CD4-positive, alpha-beta T cell treated with Interleukin-15 for 4 hours (primary cell): Measurements from ENCODE around the gene SCYGR2.

ENCODE experiments used
- DNase-seq: peaks from one replicate; pipeline ENCODE4 v3.0.0-alpha.2; 2020; ENCODE audit warnings: low spot score

The SCYGR2 gene

DNA sequence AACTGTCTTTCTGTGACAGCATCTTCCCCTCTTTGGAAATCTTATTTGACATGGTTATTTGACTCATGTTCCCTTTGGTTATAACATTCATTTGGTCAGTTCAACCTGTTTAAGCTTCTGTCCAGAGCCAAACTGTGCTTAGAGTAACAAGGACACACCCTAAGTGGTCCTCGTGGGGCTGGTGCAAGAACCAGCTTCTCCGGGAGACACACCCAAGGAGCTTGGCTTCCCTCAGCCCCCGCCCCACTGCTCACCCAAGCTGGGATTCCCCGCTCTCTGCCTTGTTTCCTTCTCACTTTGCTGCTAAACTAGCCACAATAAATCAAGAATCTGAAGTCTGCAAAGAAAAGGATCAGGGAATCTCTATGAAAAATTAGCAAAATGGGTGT, 14.6 kb downstream of the SCYGR2 start:
- DNase-seq: no peak

DNA sequence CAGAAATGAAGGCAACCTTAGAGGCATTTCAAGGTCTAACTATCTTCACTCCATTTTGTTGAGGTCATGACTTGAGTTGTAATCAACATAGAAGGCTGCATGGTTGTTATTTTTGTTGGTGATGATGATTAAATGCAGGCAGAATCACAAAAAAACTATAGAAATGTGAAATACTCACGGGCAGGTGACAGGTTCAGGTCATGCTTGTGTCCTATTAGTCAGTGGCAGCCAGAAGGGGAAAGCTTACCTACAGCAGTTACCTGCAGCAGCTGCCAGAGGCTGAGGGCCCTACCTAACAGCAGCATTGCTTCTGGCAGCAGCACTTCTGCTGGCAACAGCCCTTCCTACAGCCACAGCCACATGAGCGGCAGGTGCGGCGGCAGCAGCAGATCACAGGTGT, 15.6 kb downstream of the SCYGR2 start:
- no peak for DNase-seq

DNA sequence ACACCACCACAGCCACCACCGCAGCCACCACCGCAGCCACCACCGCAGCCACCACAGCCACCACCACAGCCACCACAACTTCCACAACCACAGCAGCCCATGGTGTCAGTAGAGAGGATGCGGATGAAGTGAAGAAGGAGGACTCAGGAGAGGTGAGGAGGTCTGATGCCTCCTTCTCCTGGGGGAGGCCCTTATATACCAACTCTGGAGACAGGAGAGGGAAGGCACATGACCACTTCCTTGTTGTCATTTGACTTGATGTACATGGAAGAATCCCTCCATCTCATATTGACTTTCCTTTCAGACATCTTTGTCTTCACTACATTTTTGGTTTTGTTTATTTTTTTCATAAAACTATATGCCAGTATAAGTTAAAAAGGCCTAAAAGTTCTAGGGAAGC, 16.0 kb downstream of the SCYGR2 start, which contains the start of gene SCYGR3:
SCYGR3 (minus strand) TSS at position 101 of the 400 bp plus-strand sequence; CDS start at position 101, 0 bp downstream.
- no peak for DNase-seq

DNA sequence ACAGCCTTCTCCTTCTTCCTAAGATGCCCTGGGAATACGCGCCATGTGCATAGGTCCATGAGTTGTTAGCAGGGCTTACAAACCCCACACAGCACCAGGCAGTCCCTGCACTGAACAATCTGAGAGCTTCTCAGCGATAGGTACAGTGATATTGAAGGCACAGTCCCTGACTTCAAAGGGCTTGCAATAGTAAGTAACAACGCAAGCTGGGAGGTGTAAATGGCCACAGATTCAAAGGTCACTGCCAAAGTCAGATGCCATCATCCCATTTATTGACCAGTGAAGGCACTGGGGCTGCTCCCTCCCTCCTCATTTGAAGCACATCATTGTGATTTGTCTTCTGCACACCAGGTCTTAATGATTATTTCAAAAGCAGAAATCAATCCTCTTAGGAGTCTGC, 16.5 kb downstream of the SCYGR2 start:
- DNase-seq: no peak

DNA sequence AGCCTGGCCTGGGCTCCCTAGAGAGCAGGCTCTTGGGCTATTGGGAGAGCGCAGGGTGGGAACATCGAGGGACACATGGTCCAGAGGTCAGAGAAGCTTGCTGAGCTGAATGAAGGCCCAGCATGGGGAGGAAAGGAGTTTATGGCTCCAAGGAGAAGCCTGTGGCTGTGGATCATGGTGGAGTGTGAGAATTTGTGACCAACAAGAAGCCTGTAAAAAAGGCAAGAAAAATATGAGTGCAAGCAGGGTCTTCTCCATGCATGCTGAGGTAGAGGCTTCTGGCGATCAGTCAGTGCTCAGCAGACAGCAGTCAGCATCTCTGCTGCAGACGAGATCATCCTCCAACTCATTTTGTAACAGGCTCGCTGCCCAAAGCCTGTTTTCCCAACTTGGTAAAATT, 17.2 kb downstream of the SCYGR2 start:
- DNase-seq: no peak

DNA sequence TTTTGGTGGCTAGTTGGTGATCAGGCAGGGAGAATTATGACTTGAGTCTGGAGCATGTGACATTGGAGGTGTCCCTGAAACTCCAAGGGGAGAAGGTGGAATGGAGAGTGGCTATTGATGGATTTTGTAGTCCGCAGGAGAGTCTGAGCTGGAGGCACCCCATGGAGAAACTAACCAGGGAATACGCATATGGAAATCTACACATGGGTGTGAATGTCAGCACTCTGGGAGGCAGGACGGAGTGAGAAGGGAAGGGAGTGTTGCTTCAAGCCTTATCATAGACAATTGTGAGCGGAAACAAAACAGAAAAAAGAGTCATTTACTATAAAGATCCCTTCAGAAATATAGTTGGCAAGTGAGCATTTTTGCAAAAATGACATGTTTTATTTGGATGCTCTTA, 17.9 kb downstream of the SCYGR2 start:
- DNase-seq: no peak

DNA sequence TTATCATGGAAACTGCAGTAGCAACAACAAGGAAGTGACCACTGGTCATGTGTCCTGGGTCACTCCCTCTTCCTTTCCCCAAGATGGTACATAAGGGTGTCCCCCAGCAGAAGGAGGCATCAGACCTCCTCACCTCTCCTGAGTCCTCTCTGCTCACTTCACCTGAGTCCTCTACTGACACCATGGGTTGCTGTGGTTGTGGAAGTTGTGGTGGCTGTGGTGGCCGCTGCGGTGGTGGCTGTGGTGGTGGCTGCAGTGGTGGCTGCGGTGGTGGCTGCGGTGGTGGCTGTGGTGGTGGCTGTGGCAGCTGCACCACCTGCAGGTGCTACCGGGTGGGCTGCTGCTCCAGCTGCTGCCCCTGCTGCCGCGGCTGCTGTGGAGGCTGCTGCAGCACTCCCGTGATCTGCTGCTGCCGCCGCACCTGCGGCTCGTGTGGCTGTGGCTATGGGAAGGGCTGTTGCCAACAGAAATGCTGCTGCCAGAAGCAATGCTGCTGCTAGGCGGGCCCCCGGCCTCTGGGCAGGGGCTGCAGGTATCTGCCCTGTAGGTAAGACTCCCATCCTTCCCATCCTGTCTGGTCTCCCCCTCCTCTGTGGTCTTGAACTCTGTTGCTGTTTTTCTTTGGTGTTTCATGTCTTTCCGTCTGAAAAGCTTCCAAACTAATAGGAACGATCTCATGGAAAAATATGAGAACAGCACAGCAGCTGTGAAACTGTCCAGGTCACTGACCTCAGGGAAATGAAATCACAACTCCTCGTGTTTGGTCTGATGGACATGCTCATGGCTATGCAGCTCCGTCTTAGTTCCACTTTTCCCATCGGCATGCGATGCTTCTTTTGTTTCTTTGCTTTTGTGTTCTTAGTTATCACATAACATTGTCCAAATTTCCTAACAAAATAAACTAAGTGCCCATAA, 18.9 kb downstream of the SCYGR2 start, which contains the start of gene SCYGR4:
SCYGR4 (plus strand) TSS at position 183 of the 915 bp plus-strand sequence; CDS start at position 183, 0 bp downstream.
- DNase-seq: no peak

DNA sequence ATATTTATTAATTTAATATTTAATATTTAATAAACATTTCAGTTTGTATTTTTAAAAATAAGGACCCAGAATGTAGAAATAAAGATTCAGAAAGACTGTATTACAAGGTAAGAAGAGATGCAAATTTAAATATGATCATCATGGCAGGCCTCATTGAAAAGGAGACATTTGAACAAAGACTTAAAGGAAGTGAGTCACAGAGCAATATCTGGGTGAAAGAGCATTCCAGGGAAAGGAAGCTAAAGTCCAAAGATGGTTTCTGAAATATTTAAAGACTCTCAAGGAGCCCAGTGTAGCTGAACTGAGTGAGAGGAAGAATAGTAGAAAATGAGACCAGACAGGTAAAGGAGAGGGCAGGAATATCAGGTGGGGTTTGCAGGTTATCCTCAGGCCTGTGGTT, 24.5 kb downstream of the SCYGR2 start:
- DNase-seq: no peak

DNA sequence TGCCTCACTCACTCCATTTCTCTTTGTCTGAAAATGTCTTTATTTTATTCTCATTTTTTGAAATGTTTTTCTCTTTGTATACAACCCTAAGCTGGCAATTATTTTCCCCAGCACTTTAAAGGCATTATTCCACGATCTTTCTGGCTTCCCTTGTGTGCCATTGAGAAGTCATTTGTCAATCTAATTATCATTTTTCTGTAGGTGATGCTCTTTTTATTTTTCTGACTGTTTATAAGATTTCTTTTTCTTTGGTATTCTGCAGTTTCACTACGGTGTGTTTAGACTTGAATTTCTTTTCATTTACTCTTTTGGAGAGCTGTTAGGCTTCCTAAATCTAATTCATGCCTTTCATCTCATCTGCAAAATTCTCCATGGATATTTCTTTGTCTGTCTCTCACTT, 26.7 kb downstream of the SCYGR2 start:
- DNase-seq: no peak

DNA sequence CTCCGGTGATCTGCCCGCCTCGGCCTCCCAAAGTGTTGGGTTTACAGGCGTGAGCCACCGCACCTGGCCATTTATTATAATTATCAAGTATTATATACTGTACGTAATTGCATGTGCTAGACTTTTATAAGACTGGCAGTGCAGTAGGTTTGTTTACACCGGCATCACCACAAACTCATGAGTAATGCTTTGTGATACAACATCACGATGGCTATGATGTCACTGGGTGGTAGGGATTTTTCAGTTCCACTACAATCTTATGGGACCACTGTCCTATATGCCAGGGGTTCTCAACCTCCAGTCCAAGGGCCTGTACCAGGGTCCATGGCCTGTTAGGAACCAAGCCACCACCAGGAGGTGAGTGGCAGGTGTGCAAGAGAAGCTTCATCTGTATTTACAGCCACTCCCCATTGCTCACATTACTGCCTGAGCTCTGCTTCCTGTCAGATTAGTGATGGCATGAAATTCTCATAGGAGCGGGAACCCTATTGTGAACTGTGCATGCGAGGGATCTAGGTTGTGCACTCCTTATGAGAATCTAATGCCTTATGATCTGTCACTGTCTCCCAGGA, 28.0 kb downstream of the SCYGR2 start:
- DNase-seq: no peak

DNA sequence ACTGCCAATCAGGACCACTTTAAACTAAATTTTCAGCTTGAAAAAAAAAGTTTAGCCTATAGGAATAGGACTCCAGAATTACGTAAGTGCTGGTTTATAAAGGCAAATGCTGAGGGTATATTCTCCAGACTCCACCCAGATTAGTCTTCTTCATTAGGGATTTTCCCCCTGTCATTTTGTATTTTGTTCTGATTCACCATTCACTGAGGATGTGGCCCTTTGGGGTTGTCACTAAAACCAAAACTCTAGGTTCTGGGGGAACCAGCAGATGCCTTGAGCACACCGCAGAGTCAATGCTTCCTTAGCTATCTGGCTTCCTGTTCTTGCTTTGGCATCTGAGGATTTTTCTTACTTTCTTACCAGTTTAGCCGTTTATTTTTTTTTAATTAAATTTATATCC, 29.1 kb downstream of the SCYGR2 start:
- DNase-seq: no peak

DNA sequence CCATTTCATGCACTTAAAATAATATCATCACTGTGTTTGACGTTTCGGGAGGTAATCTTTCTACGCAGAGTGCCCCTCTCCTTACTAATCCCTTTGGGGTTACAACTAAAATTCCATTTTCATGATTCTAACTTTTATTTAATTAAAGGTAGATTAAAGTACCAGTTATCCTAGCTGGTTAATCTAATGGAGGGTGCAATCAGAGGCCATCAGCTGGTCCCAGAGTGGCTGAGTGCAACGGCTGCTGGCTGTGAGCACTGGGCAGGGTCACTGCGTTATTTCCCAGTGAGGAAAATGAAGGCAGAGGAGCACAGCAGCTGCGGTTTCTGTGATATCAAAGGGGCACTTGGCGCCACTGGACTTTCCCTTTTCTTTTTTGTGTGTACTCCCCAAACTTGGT, 30.7 kb downstream of the SCYGR2 start:
- DNase-seq: no peak

DNA sequence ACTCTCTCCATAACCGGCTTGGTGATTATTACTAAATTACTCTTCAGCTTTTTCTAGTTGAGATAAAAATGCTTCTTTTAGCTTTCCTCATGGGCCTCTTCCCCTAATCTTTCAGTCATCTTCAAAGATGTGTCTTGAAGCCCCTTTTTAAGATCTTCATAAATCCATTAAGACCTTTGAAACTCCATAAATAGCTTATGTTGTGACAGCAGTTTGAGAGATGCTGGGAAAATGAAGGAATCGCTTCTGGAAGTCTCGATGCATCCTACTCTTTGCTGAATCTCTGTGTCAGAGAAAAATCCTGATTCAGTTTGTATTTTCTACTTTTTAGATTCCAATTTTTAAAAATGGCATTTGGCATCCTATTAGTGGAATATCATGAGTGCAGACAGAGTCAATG, 31.6 kb downstream of the SCYGR2 start:
- no peak for DNase-seq

DNA sequence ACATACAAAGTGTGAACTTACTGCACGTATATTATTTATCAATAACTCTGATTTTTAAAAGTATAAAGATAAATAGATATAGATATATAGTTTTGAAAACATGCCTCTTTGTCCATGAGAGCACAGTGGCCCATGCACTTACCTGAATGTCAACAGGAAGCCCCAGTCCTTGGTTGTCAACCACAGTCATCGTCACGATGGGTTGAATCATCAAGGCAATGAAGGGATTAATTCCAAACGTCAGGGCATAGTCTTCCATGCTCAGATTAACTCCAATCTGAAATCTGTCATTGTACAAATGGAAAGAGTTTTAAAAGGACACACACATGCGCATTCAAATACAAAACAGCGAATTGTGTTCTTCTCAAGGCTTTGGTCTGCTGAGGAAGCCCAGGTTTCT, 34.1 kb downstream of the SCYGR2 start:
- DNase-seq: no peak

DNA sequence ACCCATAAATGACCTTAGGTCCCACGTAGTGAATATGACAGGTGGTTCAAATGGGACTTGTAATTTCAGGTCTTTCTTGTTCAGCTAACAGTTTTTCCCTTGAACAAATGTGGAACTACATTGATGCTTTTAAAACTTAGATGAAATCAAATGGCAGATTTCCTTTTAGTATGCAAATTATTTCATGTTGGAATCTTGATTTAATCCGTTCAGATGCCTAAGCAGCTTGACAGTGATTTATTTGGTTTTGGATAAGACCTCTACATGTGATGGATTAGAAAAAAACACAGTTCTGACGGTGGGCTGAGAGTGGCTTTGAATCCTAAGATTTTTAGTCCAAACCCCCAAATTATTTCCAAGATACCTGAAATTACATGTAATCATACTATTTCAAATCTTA, 35.5 kb downstream of the SCYGR2 start:
- no peak for DNase-seq

DNA sequence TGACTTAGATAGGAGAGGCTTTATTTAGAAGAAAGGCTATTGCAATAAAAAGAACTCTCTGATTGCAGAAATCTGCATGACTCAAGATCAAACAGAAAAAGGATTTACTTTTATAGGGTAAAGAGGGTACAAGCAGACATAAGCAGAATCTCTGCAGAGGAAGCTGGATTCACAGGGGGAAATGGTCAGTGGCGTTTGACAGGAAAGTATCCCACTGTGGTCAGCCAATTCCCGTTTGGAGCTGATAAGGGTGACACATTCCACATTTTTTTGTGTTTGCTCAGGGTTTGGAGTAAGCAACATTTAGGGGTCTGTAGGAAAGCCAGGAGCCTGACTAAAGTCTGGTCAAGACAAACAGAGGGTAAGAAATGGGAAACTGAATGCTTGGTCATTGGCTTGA, 44.0 kb downstream of the SCYGR2 start:
- no peak for DNase-seq

DNA sequence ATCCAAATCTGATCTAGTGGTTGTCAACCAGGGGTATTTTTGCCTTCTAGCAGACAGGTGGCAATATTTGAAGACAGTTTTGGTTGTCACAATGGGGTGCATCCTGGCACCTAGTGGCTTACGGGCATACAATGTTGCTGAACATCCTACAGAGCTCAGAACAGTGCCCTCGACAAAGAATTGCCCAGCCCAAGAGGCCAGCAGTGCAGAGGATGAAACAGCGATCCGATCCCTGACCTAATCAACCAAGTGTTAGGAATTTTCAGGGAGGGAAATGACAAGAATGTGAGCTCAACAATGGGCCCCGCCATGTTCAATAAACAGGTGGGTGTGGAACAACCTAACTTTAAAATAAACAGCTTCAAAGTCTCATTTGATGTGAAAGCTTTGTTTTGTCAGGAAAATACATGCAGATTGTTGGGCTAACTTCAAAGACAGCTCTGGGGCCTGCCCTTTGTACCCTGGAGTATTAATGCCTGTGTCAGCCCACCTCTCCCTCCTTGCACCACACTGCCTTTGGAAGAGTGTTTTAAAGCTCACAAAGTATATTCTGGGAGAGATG, 45.4 kb downstream of the SCYGR2 start:
- DNase-seq: no peak
